ENCODE measurements around the gene HNRNPLL.

The HNRNPLL gene

DNA sequence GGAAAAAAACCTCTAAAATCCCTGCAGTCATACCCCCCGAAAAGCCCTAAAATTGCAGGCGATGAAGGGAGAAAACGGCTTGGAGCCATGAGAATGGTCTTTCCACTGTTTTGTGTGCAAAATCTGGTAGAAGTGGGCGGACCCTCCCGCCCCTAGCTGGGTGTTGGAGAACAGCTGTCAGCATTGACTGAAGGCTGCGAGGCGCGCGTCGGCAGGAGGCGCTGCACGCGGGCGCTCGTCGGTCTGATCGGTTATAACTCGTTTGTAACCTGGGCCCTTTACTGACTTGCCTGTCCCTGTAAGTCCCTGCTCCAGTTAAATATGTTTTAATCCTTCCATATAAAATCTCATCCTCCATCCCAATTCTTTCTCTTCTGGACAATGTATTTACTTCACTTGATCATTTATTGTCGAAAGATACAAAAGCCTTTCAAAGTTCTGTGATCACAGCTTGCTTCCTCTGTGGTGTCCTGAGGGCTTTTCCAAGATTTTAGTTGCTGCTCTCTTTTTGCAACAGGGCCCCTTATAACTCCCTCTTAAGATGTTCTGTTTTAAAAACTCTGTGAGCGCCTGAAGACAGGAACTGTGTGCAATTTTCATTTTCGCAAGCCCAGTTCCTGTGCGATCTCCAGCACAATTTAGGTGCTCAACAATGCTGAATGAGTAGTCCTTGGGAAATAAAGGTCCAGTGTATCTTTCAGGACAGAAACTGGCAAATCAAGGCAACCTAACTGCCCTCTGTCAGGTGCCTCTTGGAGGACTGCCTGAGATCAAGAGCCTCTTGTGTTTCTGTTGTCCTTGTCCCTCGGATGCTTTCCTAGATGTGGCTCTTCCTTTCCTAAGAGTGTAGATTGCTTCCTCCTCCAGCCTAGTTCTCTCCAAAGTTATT is 918 bp upstream of the HNRNPLL start:
- peak; percentile 86 for TF ChIP-seq CTCF (conservative IDR thresholded peaks at IDR 0.05)
- TF ChIP-seq ZFX (IDR thresholded peaks at IDR 0.05) = no peak

DNA sequence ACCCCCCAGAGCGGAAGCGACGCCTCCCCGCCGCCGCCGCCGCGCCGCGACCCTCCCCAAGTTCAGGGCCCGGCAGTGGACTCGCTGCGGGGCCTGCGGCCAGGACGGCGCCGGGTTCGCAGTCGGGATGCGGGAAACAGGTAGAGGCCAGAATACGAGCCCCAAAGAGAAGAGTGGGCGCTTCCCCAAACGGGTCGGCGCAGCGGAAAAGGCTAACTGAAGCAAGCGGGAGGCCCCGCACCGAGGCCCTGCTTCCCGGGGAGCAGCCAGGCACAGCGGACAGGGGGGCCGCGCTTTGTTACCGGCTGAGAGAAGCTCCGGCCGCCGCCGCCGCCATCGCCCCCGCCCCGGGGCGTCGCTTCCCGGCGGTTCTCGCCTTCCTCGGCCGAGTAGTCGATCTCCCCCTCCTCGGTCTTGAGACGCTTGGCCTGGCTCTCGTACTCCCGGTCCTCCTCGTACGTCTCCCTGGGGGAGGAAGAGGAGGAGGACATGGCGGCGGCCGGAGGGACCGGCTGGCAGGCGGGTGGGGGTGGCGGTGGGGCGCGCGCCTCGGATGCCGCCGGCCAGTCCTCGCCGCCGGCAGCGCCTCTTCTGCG is 494 bp downstream of the HNRNPLL start:
- H3K27ac ChIP-seq = peak overlapping the region; percentile 88
- no peak for TF ChIP-seq CTCF (conservative IDR thresholded peaks at IDR 0.05)
- peak; percentile 69 for TF ChIP-seq ZFX (IDR thresholded peaks at IDR 0.05)

More for the DNA sequence above, 918 bp upstream of the HNRNPLL start:
- peak overlapping the region; percentile 88 for H3K27ac ChIP-seq

DNA sequence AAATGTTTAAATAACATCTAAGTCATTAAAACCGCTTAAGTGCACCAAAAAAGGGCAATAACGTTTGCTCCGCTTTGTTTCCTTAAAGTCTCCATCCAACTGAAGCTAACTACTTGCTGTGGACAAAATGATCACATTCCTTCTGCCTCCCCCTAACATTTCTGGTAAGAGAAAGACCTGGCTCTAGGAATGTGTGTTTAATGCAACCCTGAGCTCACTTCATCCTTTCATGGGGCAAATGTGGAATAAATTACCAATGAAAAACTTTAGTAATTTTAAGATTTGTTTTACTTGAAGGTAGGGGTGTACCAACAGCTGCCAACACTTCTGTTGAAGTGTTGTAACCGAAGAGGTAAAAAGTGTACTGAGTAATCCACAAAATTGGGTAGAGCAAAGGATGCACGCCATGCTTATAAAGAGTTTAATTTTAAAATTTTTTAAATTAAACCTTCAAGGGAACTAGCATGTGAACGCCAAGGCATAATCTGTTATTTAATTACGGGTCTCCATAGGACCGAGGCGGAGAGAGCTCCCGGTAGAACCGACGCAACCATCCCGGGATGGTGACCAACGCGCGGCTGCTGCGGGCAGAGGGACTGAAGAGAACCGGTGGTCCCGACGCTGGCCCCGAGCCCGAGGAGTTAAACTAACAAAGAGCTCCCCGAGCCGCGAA is 1.1 kb downstream of the HNRNPLL start:
- TF ChIP-seq ZFX (IDR thresholded peaks at IDR 0.05) (no peak), CTCF (conservative IDR thresholded peaks at IDR 0.05) (no peak)
- H3K27ac ChIP-seq = peak overlapping the region; percentile 88

GRCh38 chr2:38600921-38601455 is 1.7 kb downstream of the HNRNPLL start:
- TF ChIP-seq ZFX (IDR thresholded peaks at IDR 0.05) = no peak
- no peak for TF ChIP-seq CTCF (conservative IDR thresholded peaks at IDR 0.05)
- no peak overlapping the region for H3K27ac ChIP-seq

GRCh38 chr2:38600242-38600891 is 2.4 kb downstream of the HNRNPLL start:
- TF ChIP-seq CTCF (conservative IDR thresholded peaks at IDR 0.05) (no peak), ZFX (IDR thresholded peaks at IDR 0.05) (no peak)
- H3K27ac ChIP-seq = no peak overlapping the region

DNA sequence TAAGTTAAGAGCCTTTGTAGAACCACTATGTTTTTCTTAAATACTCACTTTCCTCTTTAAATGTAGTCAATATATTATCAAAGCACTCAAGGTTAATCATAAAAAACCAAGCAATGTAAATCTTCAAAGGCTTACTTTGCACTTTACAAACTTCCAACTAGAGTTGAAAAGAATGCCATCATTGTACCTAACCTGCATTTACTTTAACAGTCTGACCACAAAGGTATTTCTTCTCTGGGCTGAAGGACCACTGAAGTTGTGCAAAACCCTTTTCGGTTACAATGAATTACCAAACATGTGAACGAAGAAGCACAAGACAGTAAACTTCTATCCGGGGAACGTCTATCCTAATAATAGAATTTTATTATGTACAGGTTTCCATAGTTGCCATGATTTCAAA is 3.0 kb downstream of the HNRNPLL start:
- H3K27ac ChIP-seq = no peak overlapping the region
- TF ChIP-seq ZFX (IDR thresholded peaks at IDR 0.05) (no peak), CTCF (conservative IDR thresholded peaks at IDR 0.05) (no peak)
